Dermis blood vessel endothelial cell (primary cell): ENCODE data around the gene OR4S2. TPM values are rescaled to one million over a fixed set of nuclear protein-coding genes. Genes with fewer than 3 reads are reported as not detected.

Experiments
- DNase-seq: peaks from one replicate; pipeline ENCODE4 v3.0.0; 2010
- total RNA-seq: library from RNA; depleted of rRNA; stranded (reverse); fragments of >200 nt; gene quantifications from 2 replicates; pipeline ENCODE4 v1.2.3, GENCODE V29; 2014

OR4S2 gene, protein sequence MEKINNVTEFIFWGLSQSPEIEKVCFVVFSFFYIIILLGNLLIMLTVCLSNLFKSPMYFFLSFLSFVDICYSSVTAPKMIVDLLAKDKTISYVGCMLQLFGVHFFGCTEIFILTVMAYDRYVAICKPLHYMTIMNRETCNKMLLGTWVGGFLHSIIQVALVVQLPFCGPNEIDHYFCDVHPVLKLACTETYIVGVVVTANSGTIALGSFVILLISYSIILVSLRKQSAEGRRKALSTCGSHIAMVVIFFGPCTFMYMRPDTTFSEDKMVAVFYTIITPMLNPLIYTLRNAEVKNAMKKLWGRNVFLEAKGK
- not detected in 2 replicates for total RNA-seq

DNA sequence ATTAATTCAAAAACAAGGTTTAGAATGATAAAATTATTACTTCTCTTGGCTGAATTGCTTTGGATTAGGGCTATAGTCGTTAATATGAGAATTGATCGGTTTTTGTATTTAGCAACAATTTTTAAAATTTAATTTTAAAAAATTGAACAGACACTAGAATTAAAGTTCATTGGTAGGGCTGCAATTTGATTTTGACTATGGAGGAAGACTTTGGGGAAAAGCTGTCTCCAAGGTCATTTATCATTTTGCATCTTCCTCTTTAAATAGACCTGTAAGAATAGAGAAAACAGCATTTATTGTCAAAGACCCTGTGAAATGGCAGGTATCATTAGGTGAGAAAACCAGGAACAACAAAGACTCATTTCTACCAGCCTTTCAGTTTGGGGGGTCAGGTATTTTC is at the start of gene OR4S2:
Gene OR4S2 (plus strand): TSS at position 301 of the 400 bp plus-strand sequence. CDS start 2,577 bp downstream, outside the sequence.
- DNase-seq, result no peak

DNA sequence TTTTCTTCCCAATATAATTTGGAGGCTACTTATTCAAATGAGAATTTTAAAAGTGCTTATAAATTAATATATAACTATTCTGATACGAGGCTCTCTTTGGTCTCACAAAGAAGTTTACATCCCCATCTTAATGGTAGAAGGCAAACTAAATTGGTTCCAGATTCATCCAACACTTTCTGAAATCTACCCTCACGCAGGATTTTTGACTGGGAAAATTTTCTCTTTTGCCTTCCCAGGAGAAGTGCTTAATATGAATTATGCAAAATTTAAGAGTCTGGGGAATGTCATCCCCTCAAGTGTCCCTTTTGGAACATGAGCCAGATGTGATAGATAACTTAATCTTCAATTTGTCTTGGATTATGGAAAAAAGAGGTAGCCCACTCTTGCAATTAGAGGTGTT is 40.6 kb upstream of the OR4S2 start, which contains the start of gene OR4C11:
Gene OR4C11 (minus strand): TSS at position 101 of the 400 bp plus-strand sequence. CDS start 3,272 bp downstream, outside the sequence.
- DNase-seq, result no peak

GRCh38 chr11:55624531-55624930 is 23.6 kb upstream of the OR4S2 start:
- no peak for DNase-seq

DNA sequence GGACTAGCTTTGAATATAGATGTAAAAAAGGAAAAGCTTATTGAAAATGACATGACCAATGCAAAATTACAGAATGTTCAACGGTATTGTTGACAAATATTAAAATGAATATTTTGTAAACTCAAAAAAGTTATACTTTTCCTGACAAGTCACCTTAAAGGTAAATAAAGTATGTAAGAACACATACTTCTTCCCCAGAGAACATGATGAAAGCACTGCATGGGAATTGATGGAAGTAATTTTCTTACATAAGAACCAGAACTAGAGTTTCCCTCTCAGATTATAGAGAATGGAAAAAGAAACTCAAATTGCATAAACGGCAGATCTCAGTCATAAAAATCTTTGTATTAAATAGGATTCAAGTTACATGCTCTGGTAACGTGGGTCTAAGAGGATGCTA is 13.3 kb upstream of the OR4S2 start, which contains the start of gene OR4P4:
Gene OR4P4 (plus strand): TSS at position 301 of the 400 bp plus-strand sequence.
- DNase-seq, result no peak

DNA sequence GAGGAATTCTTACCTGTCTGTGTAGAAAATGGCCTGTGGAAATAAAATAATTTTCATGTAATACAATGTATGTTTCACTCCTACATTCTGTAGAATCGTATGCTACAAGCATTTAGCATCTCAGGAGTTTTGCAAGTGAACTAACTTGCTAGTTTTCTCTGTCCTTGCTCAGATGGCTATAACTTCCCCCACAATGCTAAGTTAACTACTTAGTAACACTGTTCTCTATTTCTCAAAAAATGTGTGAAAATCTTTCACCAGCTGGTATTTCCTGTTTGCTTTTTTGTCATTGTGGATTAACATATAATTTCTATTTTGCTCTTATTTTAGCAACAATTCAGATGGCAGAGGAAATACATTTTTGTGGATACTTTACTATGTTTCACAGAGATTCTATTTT is 4.4 kb downstream of the OR4S2 start:
- no peak for DNase-seq

DNA sequence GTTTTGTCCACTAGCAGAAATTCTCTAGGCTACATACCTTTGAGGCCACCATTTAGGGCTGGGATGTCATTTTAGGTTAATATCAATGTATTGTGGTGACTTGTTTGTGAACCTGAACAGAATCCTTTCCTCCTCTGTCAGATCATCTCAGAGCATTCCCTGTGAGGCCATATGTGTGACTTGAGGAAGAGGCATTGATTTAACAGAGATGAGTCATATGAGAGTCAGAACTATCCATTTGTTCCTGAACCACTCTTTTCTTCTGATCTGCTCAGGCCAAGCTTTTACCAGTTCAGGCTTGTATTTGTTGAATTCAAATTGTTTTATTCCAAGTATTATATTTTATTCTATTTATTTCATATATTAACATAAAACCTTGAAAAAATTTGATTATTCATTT is 7.0 kb downstream of the OR4S2 start:
- no peak for DNase-seq

- no peak for DNase-seq
Measured at GRCh38 chr11:55658031-55658573, 10.0 kb downstream of the OR4S2 start.

DNA sequence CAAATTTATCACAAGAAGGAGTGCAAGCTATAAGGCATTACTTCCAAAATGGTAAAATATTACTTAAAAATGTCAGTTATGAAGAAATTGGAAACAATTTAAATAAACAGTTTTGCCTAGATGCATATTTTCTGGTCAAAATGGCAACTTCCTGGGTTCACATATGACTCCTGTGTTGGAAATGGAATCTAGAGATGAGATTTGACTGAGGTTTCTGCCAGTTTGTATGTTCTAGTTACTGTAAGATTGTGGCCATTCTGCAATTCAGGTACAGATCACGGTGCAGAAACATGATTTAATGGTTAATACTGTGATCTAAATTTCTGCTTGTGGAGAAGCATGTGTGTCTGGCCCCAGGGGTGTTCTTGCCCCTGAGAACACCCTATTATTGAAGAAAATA is 10.5 kb downstream of the OR4S2 start:
- no peak for DNase-seq

DNA sequence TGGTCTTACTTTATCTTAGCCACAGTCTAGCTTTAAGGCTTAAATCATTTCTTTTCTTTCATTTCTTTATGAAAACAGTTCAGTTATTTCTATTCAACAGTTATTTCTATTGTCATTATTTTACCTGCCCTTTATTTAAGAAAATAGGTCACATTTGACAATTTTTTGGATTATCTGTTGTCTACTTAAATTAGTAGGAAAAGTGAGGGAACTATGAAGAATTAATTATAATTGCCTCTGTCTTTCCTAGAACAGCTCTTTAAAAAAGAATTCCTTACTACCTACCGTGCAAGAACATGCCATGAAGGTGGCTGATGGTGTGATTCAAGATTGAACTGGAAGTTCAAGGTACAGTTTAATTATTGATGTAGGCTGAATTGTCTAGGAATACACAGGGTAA is 13.8 kb downstream of the OR4S2 start, which contains the start of gene OR4C6:
Gene OR4C6 (plus strand): TSS at position 301 of the 400 bp plus-strand sequence. CDS start 2,966 bp downstream, outside the sequence.
- DNase-seq, result no peak

GRCh38 chr11:55669376-55669775 is 21.2 kb downstream of the OR4S2 start:
- no peak for DNase-seq

DNA sequence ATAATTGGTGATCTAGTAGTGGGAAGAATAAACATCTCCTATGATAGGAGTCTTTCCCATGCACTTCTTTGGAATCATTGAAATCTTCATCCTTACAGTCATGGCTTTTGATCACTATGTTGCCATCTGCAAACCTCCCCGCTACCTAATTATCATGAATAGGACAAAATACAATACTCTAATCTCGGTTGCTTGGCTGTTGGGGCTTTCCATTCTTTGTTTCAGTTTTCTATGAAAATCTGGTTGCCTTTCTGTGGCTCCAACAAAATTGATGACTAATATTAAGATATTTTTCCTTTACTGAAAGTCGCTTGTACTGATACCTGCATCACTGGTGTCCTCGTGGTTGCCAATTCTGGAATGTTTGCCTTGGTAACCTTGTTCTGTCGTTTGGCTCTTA is 25.7 kb downstream of the OR4S2 start:
- no peak for DNase-seq

DNA sequence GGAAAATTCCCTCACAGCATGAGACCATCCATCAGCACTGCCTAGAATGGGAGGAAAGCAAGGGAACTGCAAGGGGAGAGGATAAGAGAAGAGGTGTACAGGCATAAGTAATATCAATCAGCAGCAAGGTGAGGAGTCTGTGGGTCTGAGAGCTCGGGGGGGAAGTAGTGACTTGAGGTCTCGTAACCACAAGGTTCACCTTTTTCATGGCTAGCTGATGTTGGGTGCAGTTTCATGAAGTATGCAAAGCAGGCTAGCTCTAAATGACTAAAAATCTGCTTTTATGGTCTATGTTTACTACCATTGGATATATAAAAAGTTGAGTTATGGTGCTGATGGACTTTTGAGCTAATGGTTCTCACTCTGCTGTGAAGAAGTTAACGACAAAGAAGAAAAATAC is 49.7 kb downstream of the OR4S2 start:
- DNase-seq, result no peak

- no peak for DNase-seq
Measured at GRCh38 chr11:55701429-55701828, 53.3 kb downstream of the OR4S2 start.

Other genes with a start within 250 kb of the OR4S2 start
- gene OR4C15, start 93.9 kb upstream of the OR4S2 start, total RNA-seq, result not detected in 2 replicates
- gene OR4C16, start 76.2 kb upstream of the OR4S2 start, total RNA-seq, result not detected in 2 replicates
- not detected in 2 replicates for gene OR4C11, start 40.7 kb upstream of the OR4S2 start, total RNA-seq
- gene OR4P4, start 13.2 kb upstream of the OR4S2 start, total RNA-seq, result not detected in 2 replicates
- gene OR4C6, start 13.9 kb downstream of the OR4S2 start, total RNA-seq, result not detected in 2 replicates
- not detected in 2 replicates for gene OR5D13, start 125.1 kb downstream of the OR4S2 start, total RNA-seq
- not detected in 2 replicates for gene OR5D14, start 147.2 kb downstream of the OR4S2 start, total RNA-seq
- not detected in 2 replicates for gene OR5L1, start 163.0 kb downstream of the OR4S2 start, total RNA-seq
- not detected in 2 replicates for gene OR5D18, start 171.3 kb downstream of the OR4S2 start, total RNA-seq
- not detected in 2 replicates for gene OR5L2, start 178.9 kb downstream of the OR4S2 start, total RNA-seq
- not detected in 2 replicates for gene OR5D16, start 190.4 kb downstream of the OR4S2 start, total RNA-seq
- not detected in 2 replicates for gene TRIM51, start 235.0 kb downstream of the OR4S2 start, total RNA-seq